ENCODE data around the gene RHEBL1. TPM values are rescaled to one million over a fixed set of nuclear protein-coding genes. Genes with fewer than 3 reads are reported as not detected.
"Not testable (repeated sequence)": the region's sequence is repeated elsewhere in the genome, so short reads cannot be mapped to it uniquely, and the experiment has no call there.

Gene RHEBL1
- total RNA-seq, 1 experiment from 2014 or later = 1.2 TPM

GRCh38 chr12:49089821-49090773 lies 20.3 kb upstream of the RHEBL1 start:
- no peak for DNase-seq (ENCODE audit: low spot score)

- no peak for DNase-seq (ENCODE audit: low spot score)
These were observed 19.2 kb upstream of the RHEBL1 start for GRCh38 chr12:49088932-49089330.

GRCh38 chr12:49088150-49088931 lies 18.6 kb upstream of the RHEBL1 start:
- DNase-seq (ENCODE audit: low spot score) = peak; percentile 91

- DNase-seq (ENCODE audit: low spot score) = no peak
These were observed 16.3 kb upstream of the RHEBL1 start for GRCh38 chr12:49086116-49086515.

GRCh38 chr12:49084438-49084837 lies 14.7 kb upstream of the RHEBL1 start:
- DNase-seq (ENCODE audit: low spot score) = no peak

GRCh38 chr12:49079793-49080192 lies 10.0 kb upstream of the RHEBL1 start:
- no peak for DNase-seq (ENCODE audit: low spot score)

DNA sequence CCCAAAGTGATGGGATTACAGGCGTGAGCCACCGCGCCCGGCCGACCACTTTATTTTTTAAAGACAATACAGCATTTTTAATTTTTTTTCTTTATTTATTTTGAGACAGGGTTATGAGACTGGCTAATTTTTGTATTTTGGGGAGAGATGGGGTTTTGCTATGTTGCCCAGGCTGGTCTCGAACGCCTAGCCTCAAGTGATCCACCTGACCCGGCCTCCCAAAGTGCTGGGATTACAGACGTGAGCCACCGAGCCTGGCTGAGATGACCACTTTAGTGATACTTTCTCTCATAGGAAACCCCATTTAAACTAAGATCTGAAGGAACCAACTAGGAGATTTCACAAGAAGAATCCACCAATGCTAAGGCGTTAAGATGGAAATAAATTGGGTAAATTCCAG lies 1.2 kb upstream of the RHEBL1 start:
- DNase-seq (ENCODE audit: low spot score) = no peak

GRCh38 chr12:49068879-49069506 lies 786 bp downstream of the RHEBL1 start:
- DNase-seq (ENCODE audit: low spot score) = no peak

DNA sequence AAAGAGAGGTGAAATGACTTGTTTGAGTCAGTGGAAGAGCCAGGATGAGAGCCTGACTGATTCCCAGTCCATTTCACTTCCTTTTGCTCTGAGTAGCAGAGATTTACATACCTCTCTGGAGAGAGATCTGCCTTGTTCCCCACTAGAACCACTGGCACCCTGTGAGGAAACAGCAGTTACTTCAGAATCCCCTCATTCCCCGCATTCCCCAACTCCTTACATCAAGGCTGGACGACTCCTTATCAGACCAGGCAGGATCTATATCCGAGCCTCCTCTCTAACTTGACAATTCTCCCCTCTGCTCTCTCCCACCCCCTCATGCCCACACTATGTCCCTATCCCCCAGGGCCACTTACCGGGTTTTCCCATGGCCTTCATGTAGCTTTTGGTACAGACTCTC lies 3.7 kb downstream of the RHEBL1 start:
- no peak for DNase-seq (ENCODE audit: low spot score)

- no peak for DNase-seq (ENCODE audit: low spot score)
These were observed 5.0 kb downstream of the RHEBL1 start for GRCh38 chr12:49064767-49065152.

- not testable (repeated sequence) for DNase-seq (ENCODE audit: low spot score)
These were observed 7.9 kb downstream of the RHEBL1 start for GRCh38 chr12:49061916-49062315.

DNA sequence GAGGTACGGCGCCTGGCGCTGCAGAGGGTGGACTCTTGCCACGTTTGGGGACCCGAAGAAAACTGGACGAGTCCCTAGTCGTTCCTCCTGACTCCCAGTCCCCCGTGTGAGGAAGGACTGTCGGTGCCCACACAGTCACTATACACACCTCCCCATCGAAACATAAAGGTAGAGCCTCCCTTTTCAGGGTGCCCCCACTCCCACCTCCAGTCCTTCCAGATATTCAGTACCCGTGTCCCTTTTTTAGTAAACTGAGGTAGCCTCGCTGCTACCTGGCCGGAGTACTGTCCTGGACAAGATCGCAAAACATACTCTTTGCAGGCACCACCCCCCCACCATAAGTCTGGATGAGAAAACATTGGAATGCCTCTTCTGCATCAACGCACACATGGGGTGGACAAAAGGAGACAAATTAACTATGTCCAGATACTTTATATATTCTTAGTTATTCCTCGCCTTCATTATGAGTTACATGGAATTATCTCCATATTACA lies 8.6 kb downstream of the RHEBL1 start:
- DNase-seq (ENCODE audit: low spot score) = no peak

- peak; percentile 83 for DNase-seq (ENCODE audit: low spot score)
These were observed 9.3 kb downstream of the RHEBL1 start, which contains the start of gene KMT2D for GRCh38 chr12:49060237-49061156. TSS of gene KMT2D (minus strand) at chr12:49060794. CDS start at chr12:49055324, 5,470 bp downstream.

GRCh38 chr12:49059299-49060171 lies 10.2 kb downstream of the RHEBL1 start:
- no peak for DNase-seq (ENCODE audit: low spot score)

- DNase-seq (ENCODE audit: low spot score) = no peak
These were observed 10.8 kb downstream of the RHEBL1 start for GRCh38 chr12:49059045-49059298.

DNA sequence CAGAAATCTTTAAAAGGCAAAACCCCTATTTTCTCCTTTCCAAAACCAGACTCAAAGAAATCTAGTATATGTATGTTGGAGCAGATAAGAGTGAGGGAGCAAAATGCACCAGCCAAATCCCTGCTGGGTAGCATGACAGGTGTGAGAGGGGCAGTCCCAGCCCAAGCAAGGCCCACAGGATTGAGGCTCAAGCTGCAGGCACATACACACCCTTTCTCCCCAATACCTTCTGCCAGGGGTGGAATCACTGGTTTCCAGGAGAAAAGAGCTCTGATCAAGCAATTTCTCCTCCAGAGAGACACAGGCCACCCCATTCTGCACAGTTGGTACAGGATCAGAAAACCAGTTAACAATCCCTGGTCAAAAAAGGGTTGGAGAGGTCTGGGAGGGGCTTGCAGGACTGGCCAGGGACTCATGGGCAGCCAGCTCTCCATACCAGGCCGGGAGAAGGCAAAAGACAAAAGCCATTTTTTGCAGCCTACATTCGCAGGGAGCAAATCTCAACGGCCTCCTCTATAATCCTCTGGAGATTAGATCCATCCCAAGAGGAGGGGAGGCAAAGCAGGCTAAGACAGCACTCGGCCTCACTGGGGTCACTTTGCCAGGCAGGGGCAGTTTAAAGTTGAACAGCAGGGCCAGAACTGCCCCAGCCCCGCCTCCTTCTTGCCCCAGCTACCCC lies 11.3 kb downstream of the RHEBL1 start:
- DNase-seq (ENCODE audit: low spot score) = no peak

DNA sequence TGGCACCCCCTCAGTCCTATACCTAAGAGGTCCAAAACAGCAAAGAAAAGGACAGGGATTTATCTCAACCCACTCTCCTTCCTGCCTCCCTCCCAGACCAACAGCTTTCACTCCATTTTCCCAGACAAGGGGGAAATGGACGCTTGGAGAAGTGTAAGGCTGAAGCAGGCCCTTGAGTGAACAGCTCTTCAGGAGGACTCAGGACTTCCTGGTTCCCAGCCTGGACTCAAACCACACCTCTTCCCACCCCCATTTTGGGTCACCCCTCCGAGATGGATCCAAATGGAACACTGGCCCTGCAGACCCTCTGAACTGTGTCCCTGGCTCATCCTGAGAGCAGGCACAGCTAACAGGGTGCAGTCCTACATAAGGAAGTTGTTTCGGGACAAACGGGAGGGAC lies 11.9 kb downstream of the RHEBL1 start:
- DNase-seq (ENCODE audit: low spot score) = no peak

GRCh38 chr12:49055978-49056754 lies 13.6 kb downstream of the RHEBL1 start:
- DNase-seq (ENCODE audit: low spot score) = peak; percentile 37

DNA sequence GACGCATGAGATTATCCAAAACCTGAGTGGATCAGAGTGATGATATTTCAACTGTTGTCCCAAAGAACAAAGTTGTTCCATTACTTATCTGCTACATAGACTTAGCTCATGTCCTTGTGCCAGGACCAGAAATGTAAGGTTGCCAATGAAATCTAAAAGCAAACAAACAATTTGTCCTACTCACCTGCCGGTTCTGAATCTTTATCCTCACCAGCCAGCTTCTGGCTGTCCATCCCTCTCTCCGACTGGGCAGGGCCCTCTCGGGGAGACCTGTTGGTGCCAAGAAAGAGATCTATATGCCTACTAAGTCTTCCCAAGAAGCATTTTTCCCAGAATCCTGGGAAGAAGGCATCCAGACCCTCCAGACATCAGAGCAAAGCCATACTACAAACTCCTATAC lies 14.7 kb downstream of the RHEBL1 start:
- no peak for DNase-seq (ENCODE audit: low spot score)

All from A172 (cell line).